Fibroblast of skin of back (primary cell): Measurements from ENCODE around the gene ADD2.
A peak's percentile ranks its signal among the peaks of the same experiment; 100 is the strongest.

ENCODE experiments used
- DNase-seq: peaks from one replicate; pipeline ENCODE4 v3.0.0-alpha.2; 2013

ADD2 gene

DNA sequence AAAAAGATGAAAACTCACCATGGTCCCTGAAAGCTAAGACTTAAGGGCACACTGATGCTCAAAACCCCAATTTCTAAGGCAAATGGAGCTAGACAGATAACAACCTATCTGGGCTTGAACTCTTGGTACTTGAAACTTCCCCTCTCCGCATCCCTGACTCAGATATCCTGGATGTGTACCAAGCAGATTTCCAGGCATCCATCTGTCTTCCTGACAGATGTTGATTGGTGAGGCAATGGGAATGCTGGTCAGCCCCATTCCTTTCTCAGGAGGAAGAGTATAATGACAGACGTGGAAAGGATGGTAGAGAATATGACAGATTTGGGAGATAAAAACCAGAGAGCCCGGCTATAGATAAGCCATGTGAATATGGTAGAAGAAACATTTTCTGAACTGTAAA is 69.2 kb downstream of the ADD2 start:
- no peak for DNase-seq

GRCh38 chr2:70697603-70698383 is 70.2 kb downstream of the ADD2 start:
- no peak for DNase-seq

DNA sequence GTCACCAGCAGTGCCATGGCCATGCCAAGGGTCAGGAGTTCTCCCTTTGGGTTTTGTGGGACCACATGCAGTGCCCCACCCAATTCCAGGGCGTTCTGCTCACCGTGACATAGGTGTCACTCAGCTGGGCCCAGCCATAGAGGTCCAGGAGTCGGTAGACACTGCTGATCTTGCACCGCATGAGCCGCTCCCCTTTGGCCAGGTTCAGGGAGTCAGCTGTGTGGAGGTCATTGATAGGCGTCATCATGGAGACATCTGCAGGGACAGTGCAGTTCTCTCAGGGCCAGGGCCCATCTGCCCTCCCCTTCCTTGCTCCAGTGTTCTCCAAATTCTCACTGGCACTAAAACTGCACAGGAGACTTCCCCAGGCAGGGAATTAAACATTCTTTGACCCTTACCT is 71.9 kb downstream of the ADD2 start:
- DNase-seq = no peak

GRCh38 chr2:70692256-70692655 is 75.7 kb downstream of the ADD2 start:
- no peak for DNase-seq

DNA sequence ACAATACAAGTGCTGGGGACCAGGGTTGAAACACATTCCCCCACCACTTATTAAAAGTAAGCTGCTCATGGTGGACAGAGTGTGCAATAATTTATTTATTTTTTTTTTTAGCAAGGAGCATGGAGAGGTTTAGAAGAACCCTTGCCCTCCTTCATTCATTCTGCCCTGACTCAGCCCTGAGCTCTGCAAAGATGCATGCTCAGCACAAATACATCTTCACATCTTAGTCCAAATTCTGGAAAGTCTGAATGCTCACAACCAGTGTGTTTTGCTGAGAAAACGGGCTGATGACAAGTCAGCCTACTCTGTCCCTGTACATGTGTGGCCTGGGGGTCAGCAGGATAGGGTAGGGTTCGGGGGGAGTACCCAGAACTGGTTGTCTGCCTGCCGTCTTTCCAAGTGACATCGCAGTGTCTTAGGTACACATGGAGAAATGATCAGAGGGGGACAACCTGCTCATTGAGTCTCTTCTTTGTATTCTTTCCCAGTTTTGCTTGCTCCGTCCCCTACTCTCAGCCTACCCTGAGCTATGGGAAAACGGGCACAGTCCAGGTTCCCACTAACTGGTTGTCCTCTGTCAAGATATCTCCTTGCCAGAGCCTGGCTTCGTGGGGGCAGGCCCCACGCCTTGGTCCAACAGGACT is 76.4 kb downstream of the ADD2 start:
- no peak for DNase-seq

DNA sequence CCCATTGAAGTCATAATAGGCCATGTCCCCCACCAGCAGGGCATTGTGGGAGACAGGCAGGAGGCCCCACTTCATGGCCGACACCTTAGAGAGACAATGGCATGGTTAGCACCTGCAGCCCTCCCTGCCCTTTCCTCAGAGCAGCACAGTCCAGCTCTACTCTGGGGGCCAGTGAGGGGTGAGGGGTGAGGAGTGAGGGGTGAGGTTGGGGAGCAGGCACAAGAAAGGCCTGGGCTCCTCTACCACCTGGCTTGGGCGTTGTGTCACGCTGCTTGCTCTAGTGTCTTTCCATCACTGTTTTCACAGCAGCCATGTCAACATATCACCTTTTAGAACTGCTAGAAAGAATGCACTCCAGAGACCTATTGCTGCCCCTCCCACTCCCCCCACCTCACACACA is 77.2 kb downstream of the ADD2 start:
- no peak for DNase-seq

DNA sequence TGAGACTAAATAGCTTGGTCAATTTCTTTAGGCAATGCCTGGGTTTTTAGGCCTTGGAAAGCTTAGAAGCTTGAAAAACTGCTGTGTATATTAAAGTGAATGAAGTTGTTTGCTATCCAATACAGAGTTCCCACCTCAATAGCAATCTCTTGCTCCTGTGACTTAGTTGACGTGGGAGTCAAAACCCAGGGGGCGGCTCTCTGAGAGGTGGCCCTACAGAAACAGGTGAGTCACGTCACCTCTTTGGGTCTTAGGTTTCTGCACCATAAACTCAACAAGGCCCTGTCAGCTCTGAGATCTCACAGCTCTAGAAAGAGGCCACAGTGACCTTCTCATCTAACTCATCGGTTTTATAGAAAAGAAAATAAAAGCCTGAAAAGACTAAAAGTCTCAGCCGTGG is 79.6 kb downstream of the ADD2 start:
- DNase-seq = no peak

- no peak for DNase-seq
These were observed 80.6 kb downstream of the ADD2 start for GRCh38 chr2:70687461-70687795.

- DNase-seq = peak; percentile 85
These were observed 81.2 kb downstream of the ADD2 start for GRCh38 chr2:70686577-70687460.

- no peak for DNase-seq
These were observed 82.2 kb downstream of the ADD2 start for GRCh38 chr2:70685771-70686171.

DNA sequence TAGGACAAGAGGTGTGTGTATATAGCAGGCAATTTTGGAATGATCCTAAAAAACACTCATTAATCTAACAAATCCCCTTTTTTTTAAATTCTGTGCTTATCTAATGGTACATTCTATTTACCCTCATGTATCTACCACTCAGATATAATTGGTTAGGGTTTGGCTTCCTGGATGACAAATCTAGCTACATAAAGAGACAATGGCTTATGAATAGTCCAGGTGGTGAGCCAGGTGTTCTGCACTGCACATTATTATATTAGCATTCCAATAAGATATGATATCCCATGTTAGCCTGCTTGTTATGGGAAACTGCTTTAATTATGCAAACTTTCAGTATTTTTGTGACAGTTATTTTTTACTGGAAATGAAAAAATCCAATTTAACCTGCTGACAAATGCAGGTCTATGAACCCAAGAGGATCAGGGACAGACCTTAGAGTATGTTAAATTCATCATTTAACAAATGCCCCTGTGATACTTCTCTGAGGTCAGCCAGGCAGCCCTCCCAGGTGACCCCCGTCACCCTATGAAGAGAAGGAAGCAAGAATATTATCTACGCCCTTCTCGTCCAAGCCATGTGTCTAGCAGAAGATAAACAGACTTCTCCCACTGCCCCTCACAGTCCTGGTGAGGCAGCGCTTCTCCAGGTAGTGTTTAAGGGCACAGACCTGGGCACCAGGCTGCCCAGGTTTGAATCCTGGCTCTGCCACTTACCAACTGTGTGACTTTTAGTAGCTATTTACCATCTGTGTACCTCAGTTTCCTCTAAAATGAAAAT is 83.0 kb downstream of the ADD2 start:
- DNase-seq = no peak

GRCh38 chr2:70683455-70683854 is 84.5 kb downstream of the ADD2 start:
- no peak for DNase-seq

GRCh38 chr2:70680735-70681134 is 87.3 kb downstream of the ADD2 start:
- no peak for DNase-seq

DNA sequence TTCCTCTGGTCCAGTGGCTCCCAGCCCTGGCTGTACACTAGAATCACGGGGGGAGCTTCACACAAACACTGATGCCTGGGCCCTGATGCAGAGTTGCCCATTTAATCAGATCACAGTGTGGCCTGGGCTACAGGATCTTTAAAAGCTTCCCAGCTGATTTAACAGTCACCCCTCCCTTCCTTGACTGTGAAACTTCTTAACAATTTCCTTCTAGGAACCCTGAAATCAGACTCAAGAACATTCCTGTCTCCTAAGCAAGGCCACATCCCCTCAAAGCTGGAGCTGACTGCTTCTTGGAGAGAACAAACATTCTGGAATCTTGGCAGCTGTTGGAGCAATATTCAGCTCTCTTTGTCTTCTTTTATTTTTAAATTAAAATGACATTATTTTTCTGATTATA is 88.7 kb downstream of the ADD2 start:
- peak; percentile 8 for DNase-seq

DNA sequence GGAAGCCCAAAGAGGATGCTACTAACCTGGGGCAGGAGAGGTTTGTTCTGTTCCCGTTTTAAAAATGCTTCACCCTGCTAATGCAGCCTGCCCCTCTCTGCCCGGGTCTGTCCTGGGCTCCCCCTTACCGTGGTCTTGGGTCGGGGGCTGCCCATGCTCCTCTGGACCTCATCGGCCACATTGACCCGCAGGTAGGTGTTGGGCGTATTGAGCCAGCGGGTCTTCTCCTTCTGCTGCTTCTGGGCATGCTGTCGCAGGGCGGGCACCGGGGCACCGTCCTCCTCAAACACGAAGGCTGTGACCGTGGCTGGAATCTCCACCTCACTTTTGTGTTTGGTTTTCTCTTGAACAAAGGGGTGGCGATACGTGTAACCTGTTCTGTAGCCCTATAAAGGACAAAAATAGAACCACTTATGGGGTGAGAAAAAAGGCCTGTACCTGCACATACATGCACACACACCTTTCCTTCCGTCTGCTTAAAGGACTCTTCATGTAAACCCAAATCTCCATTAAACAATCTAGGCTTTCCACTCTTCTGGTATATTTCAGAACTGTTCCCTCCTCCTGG is 89.3 kb downstream of the ADD2 start:
- DNase-seq = no peak

GRCh38 chr2:70676301-70677035 is 91.5 kb downstream of the ADD2 start:
- no peak for DNase-seq

DNA sequence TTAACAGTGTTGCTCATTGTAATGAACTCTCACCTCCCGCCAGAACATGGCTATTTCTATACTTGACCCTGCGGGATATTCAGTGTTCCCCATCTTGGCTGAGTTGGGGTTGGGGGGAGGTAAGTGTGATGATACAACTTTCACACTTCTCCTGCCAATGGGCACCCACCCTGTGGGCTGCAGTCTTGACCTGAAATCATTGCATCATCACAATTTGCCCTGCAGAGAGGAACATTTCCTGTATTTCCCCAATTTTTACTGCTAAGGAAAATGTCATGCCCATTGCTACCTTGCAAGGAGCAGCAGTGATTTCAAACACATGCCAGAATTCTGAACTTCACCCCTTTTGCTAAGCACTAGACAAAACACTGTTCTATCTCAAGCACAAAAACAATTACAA is 92.1 kb downstream of the ADD2 start:
- DNase-seq = no peak

DNA sequence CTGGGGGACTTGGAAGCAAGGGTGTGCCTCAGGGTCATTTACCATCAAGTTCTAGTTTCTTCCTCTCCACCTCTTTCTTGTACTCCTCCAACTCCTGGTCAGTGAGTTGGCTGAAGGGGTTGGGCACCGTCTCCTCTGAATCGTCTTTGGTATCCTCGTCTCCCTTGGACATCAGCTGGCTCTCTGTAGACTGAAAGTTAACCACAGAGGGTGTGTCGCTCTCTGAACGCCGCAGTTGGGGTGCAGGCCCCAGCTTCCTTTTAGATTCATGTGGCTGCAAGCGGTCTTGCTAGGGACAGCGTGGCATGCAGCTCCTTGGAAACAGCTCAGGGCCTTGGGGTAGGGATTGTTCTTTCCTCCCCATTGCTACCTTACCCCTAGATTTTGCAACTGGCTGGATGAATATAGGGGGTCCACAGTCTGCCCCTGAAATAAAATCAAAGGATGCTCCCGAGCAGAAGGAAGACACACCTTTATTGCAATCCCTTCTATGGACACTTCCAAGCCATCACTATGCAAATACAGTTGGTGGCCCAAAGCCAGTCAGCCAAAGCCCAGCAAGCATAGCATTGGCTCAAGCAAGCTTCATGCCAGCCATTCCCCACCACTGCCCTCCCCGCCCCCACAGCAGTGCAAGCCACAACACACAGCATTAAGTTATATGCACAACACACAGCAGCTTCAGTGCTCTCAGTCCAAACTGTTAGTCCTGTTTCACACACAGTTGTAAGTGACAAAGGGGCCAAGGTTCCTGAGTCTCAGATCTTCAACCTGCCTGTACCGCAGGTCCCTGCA is 93.2 kb downstream of the ADD2 start:
- DNase-seq = no peak

GRCh38 chr2:70673041-70673647 is 94.9 kb downstream of the ADD2 start:
- no peak for DNase-seq

GRCh38 chr2:70671092-70671675 is 96.8 kb downstream of the ADD2 start:
- DNase-seq = peak; percentile 27
